ENCODE measurements around the gene AFAP1L1. TPM values are rescaled to one million over a fixed set of nuclear protein-coding genes. Genes with fewer than 3 reads are reported as not detected.

The AFAP1L1 gene
- total and polyA plus RNA-seq, 4 donors, result 2.1 to 11.6 (median 4.0) TPM

DNA sequence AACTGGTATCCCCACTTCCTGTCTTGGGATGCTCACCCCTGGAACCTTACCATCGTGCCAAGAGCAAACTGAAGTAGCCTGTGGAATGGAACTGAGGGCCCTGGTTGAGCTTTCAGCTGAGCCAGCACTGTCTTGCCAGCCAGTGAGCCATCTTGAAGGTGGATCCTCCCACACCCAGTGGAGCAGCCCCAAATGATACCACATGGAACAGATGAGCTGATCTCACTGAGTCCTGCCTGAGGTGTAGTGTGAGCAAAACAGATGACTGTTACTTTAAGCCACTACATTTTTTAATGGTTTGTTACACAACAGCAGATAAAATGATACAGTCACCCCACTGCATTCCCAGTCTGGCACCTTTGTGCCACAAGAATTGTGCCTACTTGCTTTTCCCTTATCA, 84.0 kb downstream of the AFAP1L1 start:
- no peak overlapping the region for H3K9ac ChIP-seq (ENCODE audit: low read depth in 1 of 2, low read length in 2 of 2)

More for the DNA sequence above, 84.0 kb downstream of the AFAP1L1 start:
- H3K27me3 ChIP-seq (ENCODE audit: control insufficient read depth in 4 of 4, insufficient read depth in 4 of 4, low read length in 3 of 4), result no peaks in the 10 kb centered on the region
- no peak overlapping the region for H3K27ac ChIP-seq (ENCODE audit: low read depth in 1 of 2, low read length in 2 of 2)
- DNase-seq (ENCODE audit: low spot score), result no peak
- H3K9me3 ChIP-seq (ENCODE audit: control insufficient read depth in 4 of 4, low read length in 3 of 4), result no peaks in the 10 kb centered on the region
- H3K4me1 ChIP-seq (ENCODE audit: control insufficient read depth in 4 of 4, insufficient read depth in 4 of 4, low read length in 3 of 4), result peaks cover 2 to 10% (median 5%) of the 10 kb centered on the region in 4 donors
- WGBS, result 96% methylated on average over 1 of the region's 1 CpG
- peaks cover 0 to 24% (median 19%) of the 10 kb centered on the region in 4 donors for H3K36me3 ChIP-seq (ENCODE audit: control insufficient read depth in 4 of 4, insufficient read depth in 3 of 4, low read depth in 1 of 4, low read length in 3 of 4)
- H3K4me3 ChIP-seq (ENCODE audit: low read depth in 1 of 3, low read length in 3 of 3), result no peak overlapping the region
- TF ChIP-seq RXRA (IDR thresholded peaks at IDR 0.05) (no peak), RAD21 (IDR thresholded peaks at IDR 0.05) (no peak), NR2F2 (IDR thresholded peaks at IDR 0.05) (no peak), SP1 (IDR thresholded peaks at IDR 0.05) (no peak), YY1 (IDR thresholded peaks at IDR 0.05) (no peak), JUND (IDR thresholded peaks at IDR 0.05) (no peak), FOXA1 (IDR thresholded peaks at IDR 0.05) (no peak), FOXA2 (IDR thresholded peaks at IDR 0.05) (no peak), HNF4G (IDR thresholded peaks at IDR 0.05) (no peak), EGR1 (IDR thresholded peaks at IDR 0.05; ENCODE audit: low read depth in 2 of 2) (no peak), GABPA (IDR thresholded peaks at IDR 0.05 in 1 of 2, conservative IDR thresholded peaks at IDR 0.05 in 1 of 2) (no peak), HNF4A (conservative IDR thresholded peaks at IDR 0.05) (no peak), TAF1 (conservative IDR thresholded peaks at IDR 0.05) (no peak)
- TF ChIP-seq, protein P1, sequence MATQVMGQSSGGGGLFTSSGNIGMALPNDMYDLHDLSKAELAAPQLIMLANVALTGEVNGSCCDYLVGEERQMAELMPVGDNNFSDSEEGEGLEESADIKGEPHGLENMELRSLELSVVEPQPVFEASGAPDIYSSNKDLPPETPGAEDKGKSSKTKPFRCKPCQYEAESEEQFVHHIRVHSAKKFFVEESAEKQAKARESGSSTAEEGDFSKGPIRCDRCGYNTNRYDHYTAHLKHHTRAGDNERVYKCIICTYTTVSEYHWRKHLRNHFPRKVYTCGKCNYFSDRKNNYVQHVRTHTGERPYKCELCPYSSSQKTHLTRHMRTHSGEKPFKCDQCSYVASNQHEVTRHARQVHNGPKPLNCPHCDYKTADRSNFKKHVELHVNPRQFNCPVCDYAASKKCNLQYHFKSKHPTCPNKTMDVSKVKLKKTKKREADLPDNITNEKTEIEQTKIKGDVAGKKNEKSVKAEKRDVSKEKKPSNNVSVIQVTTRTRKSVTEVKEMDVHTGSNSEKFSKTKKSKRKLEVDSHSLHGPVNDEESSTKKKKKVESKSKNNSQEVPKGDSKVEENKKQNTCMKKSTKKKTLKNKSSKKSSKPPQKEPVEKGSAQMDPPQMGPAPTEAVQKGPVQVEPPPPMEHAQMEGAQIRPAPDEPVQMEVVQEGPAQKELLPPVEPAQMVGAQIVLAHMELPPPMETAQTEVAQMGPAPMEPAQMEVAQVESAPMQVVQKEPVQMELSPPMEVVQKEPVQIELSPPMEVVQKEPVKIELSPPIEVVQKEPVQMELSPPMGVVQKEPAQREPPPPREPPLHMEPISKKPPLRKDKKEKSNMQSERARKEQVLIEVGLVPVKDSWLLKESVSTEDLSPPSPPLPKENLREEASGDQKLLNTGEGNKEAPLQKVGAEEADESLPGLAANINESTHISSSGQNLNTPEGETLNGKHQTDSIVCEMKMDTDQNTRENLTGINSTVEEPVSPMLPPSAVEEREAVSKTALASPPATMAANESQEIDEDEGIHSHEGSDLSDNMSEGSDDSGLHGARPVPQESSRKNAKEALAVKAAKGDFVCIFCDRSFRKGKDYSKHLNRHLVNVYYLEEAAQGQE (IDR thresholded peaks at IDR 0.05), result no peak
- TF ChIP-seq, protein P2, sequence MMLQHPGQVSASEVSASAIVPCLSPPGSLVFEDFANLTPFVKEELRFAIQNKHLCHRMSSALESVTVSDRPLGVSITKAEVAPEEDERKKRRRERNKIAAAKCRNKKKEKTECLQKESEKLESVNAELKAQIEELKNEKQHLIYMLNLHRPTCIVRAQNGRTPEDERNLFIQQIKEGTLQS (IDR thresholded peaks at IDR 0.05), result no peak
- TF ChIP-seq, protein P3, sequence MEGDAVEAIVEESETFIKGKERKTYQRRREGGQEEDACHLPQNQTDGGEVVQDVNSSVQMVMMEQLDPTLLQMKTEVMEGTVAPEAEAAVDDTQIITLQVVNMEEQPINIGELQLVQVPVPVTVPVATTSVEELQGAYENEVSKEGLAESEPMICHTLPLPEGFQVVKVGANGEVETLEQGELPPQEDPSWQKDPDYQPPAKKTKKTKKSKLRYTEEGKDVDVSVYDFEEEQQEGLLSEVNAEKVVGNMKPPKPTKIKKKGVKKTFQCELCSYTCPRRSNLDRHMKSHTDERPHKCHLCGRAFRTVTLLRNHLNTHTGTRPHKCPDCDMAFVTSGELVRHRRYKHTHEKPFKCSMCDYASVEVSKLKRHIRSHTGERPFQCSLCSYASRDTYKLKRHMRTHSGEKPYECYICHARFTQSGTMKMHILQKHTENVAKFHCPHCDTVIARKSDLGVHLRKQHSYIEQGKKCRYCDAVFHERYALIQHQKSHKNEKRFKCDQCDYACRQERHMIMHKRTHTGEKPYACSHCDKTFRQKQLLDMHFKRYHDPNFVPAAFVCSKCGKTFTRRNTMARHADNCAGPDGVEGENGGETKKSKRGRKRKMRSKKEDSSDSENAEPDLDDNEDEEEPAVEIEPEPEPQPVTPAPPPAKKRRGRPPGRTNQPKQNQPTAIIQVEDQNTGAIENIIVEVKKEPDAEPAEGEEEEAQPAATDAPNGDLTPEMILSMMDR (IDR thresholded peaks at IDR 0.05; ENCODE audit: low read depth, low read length, missing input control), result no peak
- TF ChIP-seq, protein P4, sequence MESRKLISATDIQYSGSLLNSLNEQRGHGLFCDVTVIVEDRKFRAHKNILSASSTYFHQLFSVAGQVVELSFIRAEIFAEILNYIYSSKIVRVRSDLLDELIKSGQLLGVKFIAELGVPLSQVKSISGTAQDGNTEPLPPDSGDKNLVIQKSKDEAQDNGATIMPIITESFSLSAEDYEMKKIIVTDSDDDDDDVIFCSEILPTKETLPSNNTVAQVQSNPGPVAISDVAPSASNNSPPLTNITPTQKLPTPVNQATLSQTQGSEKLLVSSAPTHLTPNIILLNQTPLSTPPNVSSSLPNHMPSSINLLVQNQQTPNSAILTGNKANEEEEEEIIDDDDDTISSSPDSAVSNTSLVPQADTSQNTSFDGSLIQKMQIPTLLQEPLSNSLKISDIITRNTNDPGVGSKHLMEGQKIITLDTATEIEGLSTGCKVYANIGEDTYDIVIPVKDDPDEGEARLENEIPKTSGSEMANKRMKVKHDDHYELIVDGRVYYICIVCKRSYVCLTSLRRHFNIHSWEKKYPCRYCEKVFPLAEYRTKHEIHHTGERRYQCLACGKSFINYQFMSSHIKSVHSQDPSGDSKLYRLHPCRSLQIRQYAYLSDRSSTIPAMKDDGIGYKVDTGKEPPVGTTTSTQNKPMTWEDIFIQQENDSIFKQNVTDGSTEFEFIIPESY (IDR thresholded peaks at IDR 0.05), result no peak
- TF ChIP-seq, protein P5, sequence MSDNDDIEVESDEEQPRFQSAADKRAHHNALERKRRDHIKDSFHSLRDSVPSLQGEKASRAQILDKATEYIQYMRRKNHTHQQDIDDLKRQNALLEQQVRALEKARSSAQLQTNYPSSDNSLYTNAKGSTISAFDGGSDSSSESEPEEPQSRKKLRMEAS (IDR thresholded peaks at IDR 0.05), result no peak

All from liver (tissue), 9 donors.